SJSA1 (cell line): ENCODE data around the gene SLC43A3. TPM values are rescaled to one million over a fixed set of nuclear protein-coding genes. Genes with fewer than 3 reads are reported as not detected.

ENCODE experiments used
- DNase-seq, 2 experiments: peaks; one replicate each; pipeline ENCODE4 v3.0.0-alpha.2; 2015 to 2020; ENCODE audit warnings: low spot score in 2 of 2, low read depth in 1 of 2
- H3K27ac ChIP-seq: fragments of 250-450 bp; sonication (Bioruptor Pico); 2 replicates; pipeline ENCODE4 v1.5.1; 2020; ENCODE audit warnings: mild to moderate bottlenecking, moderate library complexity
- H3K27me3 ChIP-seq: fragments of 250-450 bp; sonication (Bioruptor Pico); replicated peaks from 2 replicates; pipeline ENCODE4 v1.5.1; 2020; ENCODE audit warnings: mild to moderate bottlenecking, moderate library complexity
- H3K36me3 ChIP-seq: fragments of 250-450 bp; sonication (Bioruptor Pico); 2 replicates; pipeline ENCODE4 v1.5.1; 2020; ENCODE audit warnings: mild to moderate bottlenecking
- H3K4me1 ChIP-seq: fragments of 250-450 bp; sonication (Bioruptor Pico); replicated peaks from 2 replicates; pipeline ENCODE4 v1.6.1; 2021; ENCODE audit warnings: mild to moderate bottlenecking
- H3K4me3 ChIP-seq: fragments of 250-450 bp; sonication (Bioruptor Pico); 2 replicates; pipeline ENCODE4 v1.5.1; 2020; ENCODE audit warnings: mild to moderate bottlenecking
- H3K9me3 ChIP-seq: fragments of 250-450 bp; sonication (Bioruptor Pico); replicated peaks from 2 replicates; pipeline ENCODE4 v1.5.1; 2020; ENCODE audit warnings: mild to moderate bottlenecking
- total RNA-seq: library from RNA; depleted of rRNA; stranded (reverse); fragments of >200 nt; shearing (Covaris generic); gene quantifications from 2 replicates; pipeline ENCODE4 v1.2.3, GENCODE V29; 2014

The SLC43A3 gene
- total RNA-seq, 1 experiment from 2014 or later, result 62.2 TPM

- Histone ChIP-seq H3K27ac (no peak overlapping the region), H3K27me3 (no peaks in the 10 kb centered on the region), H3K36me3 (no peaks in the 10 kb centered on the region), H3K4me1 (no peaks in the 10 kb centered on the region), H3K4me3 (no peak overlapping the region), H3K9me3 (no peaks in the 10 kb centered on the region)
- DNase-seq, result no peak
Observed at GRCh38 chr11:57399221-57399620, 27.7 kb downstream of the SLC43A3 start.

GRCh38 chr11:57397394-57397990, 29.4 kb downstream of the SLC43A3 start:
- Histone ChIP-seq H3K27ac (no peak overlapping the region), H3K9me3 (no peaks in the 10 kb centered on the region), H3K4me1 (no peaks in the 10 kb centered on the region), H3K27me3 (peaks cover 2% of the 10 kb centered on the region; the same call in 1 of the 2 replicates), H3K36me3 (no peaks in the 10 kb centered on the region), H3K4me3 (no peak overlapping the region)
- no peak for DNase-seq

- Histone ChIP-seq H3K27me3 (peaks cover 2% of the 10 kb centered on the region; the same call in 1 of the 2 replicates), H3K36me3 (no peaks in the 10 kb centered on the region), H3K27ac (no peak overlapping the region), H3K9me3 (no peaks in the 10 kb centered on the region), H3K4me3 (no peak overlapping the region), H3K4me1 (no peaks in the 10 kb centered on the region)
- no peak for DNase-seq
Observed at GRCh38 chr11:57396744-57397143, 30.2 kb downstream of the SLC43A3 start.

- Histone ChIP-seq H3K27ac (no peak overlapping the region), H3K4me3 (no peak overlapping the region)
- DNase-seq, result no peak
Observed at GRCh38 chr11:57395905-57396623, 30.9 kb downstream of the SLC43A3 start.

GRCh38 chr11:57394203-57394965, 32.5 kb downstream of the SLC43A3 start:
- Histone ChIP-seq H3K4me1 (no peaks in the 10 kb centered on the region), H3K36me3 (no peaks in the 10 kb centered on the region), H3K4me3 (no peak overlapping the region), H3K9me3 (no peaks in the 10 kb centered on the region), H3K27me3 (peaks cover 4% of the 10 kb centered on the region; the same call in 1 of the 2 replicates), H3K27ac (no peak overlapping the region)
- no peak for DNase-seq

More at GRCh38 chr11:57395905-57396623, 30.9 kb downstream of the SLC43A3 start:
- Histone ChIP-seq H3K36me3 (no peaks in the 10 kb centered on the region), H3K9me3 (no peaks in the 10 kb centered on the region), H3K4me1 (no peaks in the 10 kb centered on the region), H3K27me3 (peaks cover 2% of the 10 kb centered on the region; the same call in 1 of the 2 replicates)

DNA sequence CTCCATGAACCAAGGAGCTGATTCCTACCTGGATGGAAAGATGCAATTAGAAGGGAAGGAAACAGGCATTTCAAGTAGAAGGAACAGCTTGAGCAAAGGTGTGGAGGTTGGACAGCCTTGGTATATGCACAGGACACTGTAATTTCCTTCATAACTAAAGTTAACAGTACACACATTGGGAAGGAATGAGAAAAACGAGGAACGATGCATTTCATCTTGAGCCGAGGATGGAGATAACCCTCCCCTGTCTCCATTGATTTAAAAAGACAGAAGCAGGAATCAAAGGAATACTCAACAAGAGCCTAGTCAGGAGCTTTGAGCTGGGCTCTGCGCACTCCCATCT, 34.2 kb downstream of the SLC43A3 start:
- no peak for DNase-seq
- Histone ChIP-seq H3K36me3 (no peaks in the 10 kb centered on the region), H3K4me3 (no peak overlapping the region), H3K27me3 (peaks cover 4% of the 10 kb centered on the region; the same call in 1 of the 2 replicates), H3K9me3 (no peaks in the 10 kb centered on the region), H3K27ac (no peak overlapping the region), H3K4me1 (no peaks in the 10 kb centered on the region)

DNA sequence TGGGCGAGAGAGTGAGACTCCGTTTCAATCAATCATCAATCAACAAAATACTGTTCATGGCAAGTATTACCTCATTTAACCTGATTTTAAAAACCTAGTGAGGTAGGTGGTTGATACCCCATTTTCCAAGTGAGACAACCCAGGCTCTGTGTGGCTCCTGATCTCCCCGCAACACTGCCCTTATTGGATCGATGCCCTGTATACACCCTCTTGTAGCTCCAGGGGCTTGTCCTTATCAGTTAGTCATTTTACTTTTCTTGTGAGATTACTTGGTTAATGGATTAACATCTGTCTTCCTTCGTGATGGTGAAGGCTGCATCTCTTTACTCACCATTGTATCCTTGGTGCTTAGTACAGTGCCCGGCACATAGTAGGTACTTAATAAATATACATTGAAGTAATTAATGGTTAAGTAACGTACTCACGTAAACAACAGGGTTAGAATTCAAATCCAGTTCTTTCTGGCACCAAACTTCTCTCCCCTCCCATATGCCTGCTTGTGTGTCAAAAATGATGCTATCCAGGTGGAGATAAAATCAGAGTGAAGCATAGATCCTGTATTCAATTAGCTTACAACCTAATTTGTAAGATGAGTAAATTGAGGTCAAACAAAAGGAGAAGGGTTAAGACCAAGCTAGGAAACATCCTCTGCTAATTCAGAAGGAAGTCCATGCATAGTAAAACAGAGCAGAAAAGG, 34.7 kb downstream of the SLC43A3 start:
- DNase-seq, result no peak
- Histone ChIP-seq H3K27me3 (peaks cover 4% of the 10 kb centered on the region; the same call in 1 of the 2 replicates), H3K36me3 (no peaks in the 10 kb centered on the region), H3K4me1 (no peaks in the 10 kb centered on the region), H3K9me3 (no peaks in the 10 kb centered on the region), H3K27ac (no peak overlapping the region), H3K4me3 (no peak overlapping the region)

GRCh38 chr11:57391539-57391938, 35.4 kb downstream of the SLC43A3 start:
- Histone ChIP-seq H3K9me3 (no peaks in the 10 kb centered on the region), H3K27ac (no peak overlapping the region), H3K4me1 (no peaks in the 10 kb centered on the region), H3K27me3 (peaks cover 4% of the 10 kb centered on the region; the same call in 1 of the 2 replicates), H3K4me3 (no peak overlapping the region), H3K36me3 (no peaks in the 10 kb centered on the region)
- DNase-seq, result no peak

DNA sequence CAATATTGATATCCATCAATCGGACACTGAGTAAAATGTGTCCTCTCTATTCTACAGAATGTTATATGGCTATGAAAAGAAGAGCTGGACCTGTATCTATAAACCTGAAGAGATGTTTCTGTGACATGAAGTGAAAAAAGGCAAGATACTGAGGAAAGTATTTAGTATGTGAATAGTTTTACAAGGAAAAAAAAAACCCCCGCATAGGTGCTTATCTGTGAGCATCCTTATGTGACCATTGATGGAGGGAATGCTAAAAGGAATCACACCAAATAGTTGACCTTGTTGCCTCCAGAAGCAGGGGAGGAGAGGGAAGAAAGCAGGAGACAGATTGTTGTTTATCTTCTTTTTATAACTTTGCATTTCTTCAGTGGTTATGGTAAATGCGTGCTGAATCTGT, 35.8 kb downstream of the SLC43A3 start:
- no peak overlapping the region for H3K4me3 ChIP-seq
- H3K4me1 ChIP-seq, result no peaks in the 10 kb centered on the region
- H3K9me3 ChIP-seq, result no peaks in the 10 kb centered on the region
- peaks cover 4% of the 10 kb centered on the region for H3K27me3 ChIP-seq
- DNase-seq, result no peak
- no peaks in the 10 kb centered on the region for H3K36me3 ChIP-seq
- no peak overlapping the region for H3K27ac ChIP-seq

DNA sequence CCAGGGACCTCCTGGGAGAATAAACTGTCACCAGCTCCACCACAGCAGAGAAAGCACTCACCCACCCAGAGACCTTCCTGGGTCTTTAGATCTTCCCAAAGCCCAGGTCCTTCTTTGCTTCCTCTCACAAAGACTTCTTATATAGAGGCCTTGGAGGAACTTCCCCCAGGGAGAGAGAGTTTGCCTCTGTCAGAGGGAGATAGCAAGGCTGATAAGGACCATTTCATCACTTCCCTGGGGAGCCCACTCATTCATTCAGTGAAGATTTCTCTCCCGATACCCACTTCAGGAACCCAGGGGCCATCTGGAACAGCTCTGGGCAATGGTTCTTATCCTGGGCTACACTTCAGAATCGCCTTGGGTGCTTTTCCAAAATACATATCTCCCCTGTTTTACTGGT, 36.4 kb downstream of the SLC43A3 start, which contains the start of gene PRG2:
Gene PRG2, minus strand, starts transcription at position 116 of the 400 bp plus-strand sequence. CDS start 706 bp downstream, outside the sequence.
- Histone ChIP-seq H3K27me3 (peaks cover 9% of the 10 kb centered on the region), H3K27ac (no peak within 1 kb of the TSS)

DNA sequence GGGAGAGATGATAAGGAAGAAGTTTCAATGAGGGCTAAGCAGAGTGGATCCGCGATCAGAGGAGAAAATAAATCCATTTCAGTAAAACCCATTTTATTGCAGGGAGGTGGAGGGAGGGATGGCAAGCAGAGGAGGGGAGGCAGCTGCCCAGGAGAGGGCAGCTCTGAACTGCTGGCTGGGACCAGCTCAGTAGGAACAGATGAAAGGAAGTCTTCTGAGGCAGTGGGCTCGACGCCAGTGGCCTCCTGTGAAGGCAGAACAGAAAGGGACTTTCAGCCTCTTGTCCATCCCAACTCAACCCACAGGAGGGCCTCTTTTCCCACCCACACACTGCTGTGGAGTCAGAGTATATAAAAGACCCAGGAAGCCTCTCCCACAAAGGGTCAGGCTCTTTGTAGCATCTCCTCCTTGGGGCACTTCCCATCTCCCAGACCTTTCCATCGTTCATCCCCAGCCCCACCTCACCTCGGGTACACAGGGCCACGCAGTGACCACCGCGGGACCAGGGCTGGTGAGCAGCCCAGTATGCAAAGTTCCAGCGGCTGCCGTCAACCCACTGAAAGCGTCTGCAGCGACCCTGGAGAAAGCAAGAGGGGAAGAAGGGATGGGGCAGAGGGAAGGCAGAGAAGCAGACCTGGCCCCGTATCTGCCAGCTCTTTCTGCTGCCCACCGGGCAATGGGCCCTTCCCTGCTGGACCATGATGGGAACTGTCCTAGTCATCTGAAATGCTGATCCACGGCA, 39.5 kb downstream of the SLC43A3 start:
- H3K27ac ChIP-seq, result no peak overlapping the region

More for the DNA sequence above, 36.4 kb downstream of the SLC43A3 start, which contains the start of gene PRG2:
- no peak for DNase-seq
- H3K4me1 ChIP-seq, result no peaks in the 10 kb centered on the region
- H3K9me3 ChIP-seq, result no peaks in the 10 kb centered on the region
- no peak within 1 kb of the TSS for H3K4me3 ChIP-seq
- H3K36me3 ChIP-seq, result no peaks in the 10 kb centered on the region

GRCh38 chr11:57386178-57386940, 40.6 kb downstream of the SLC43A3 start:
- H3K9me3 ChIP-seq, result no peaks in the 10 kb centered on the region
- H3K4me3 ChIP-seq, result no peak overlapping the region
- no peak for DNase-seq
- peaks cover 14% of the 10 kb centered on the region for H3K27me3 ChIP-seq
- H3K4me1 ChIP-seq, result no peaks in the 10 kb centered on the region
- no peaks in the 10 kb centered on the region for H3K36me3 ChIP-seq
- H3K27ac ChIP-seq, result no peak overlapping the region

More for the DNA sequence above, 39.5 kb downstream of the SLC43A3 start:
- Histone ChIP-seq H3K36me3 (no peaks in the 10 kb centered on the region), H3K27me3 (peaks cover 14% of the 10 kb centered on the region), H3K4me1 (no peaks in the 10 kb centered on the region), H3K9me3 (no peaks in the 10 kb centered on the region), H3K4me3 (no peak overlapping the region)
- DNase-seq, result no peak
